ENCODE data around the gene GTF2IRD1. TPM values are rescaled to one million over a fixed set of nuclear protein-coding genes. Genes with fewer than 3 reads are reported as not detected.
"Not testable (repeated sequence)": the region's sequence is repeated elsewhere in the genome, so short reads cannot be mapped to it uniquely, and the experiment has no call there.

Gene GTF2IRD1
- total and polyA plus RNA-seq, 9 of the 15 experiments (the other 6 are each of a cell fraction or from before 2014, with no cell fraction given) = 9.1 to 30.2 (median 14.0) TPM

- H2AFZ ChIP-seq (ENCODE audit: low read depth, low read length) = no peak overlapping the region
- H4K20me1 ChIP-seq (replicated peaks; ENCODE audit: control insufficient read depth, insufficient read depth, low read length) = no peaks in the 10 kb centered on the region
- FAIRE-seq = no peak
- no peaks in the 10 kb centered on the region for H3K9me1 ChIP-seq (ENCODE audit: control insufficient read depth, insufficient read depth, low read length)
- no peak for DNase-seq (ENCODE audit: extremely low read depth in 1 of 4, low spot score in 3 of 4)
- H3K4me1 ChIP-seq (replicated peaks in 1 of 2; ENCODE audit: control insufficient read depth in 2 of 2, insufficient read depth in 2 of 2, low read length in 2 of 2) = no peaks in the 10 kb centered on the region
- no peak for ATAC-seq
- WGBS (ENCODE audit: insufficient coverage, low coverage, missing lambda C conversion rate) = 17% methylated on average over 12 of the region's 12 CpGs
- CTCF ChIA-PET (ENCODE audit: low intra/inter-chr PET ratio) = no interaction called here
- peaks cover 6 to 37% of the 10 kb centered on the region in 2 experiments; a peak in 3 of 5 replicates for H3K27me3 ChIP-seq (ENCODE audit: control insufficient read depth in 2 of 2, insufficient read depth in 2 of 2, low read length in 2 of 2)
- no peaks in the 10 kb centered on the region for H3K9me3 ChIP-seq (replicated peaks; ENCODE audit: control insufficient read depth, insufficient read depth, low read depth, low read length)
- TF ChIP-seq CLOCK (CRISPR knock-in tag; IDR thresholded peaks at IDR 0.05; ENCODE audit: borderline replicate concordance) (no peak), ZBTB7A (IDR thresholded peaks at IDR 0.05; ENCODE audit: borderline replicate concordance, control insufficient read depth, low read depth, low read length) (no peak), TEAD4 (IDR thresholded peaks at IDR 0.05; ENCODE audit: low read length) (no peak), TEAD4 (CRISPR knock-in tag; IDR thresholded peaks at IDR 0.05; ENCODE audit: borderline replicate concordance) (no peak), TCF7 (IDR thresholded peaks at IDR 0.05; ENCODE audit: borderline replicate concordance) (no peak), ZBTB26 (CRISPR knock-in tag; IDR thresholded peaks at IDR 0.05) (no peak), HDAC6 (IDR thresholded peaks at IDR 0.05; ENCODE audit: low read depth, low read length) (no peak)
- H3K9ac ChIP-seq (ENCODE audit: insufficient read depth in 1 of 2, low read depth in 2 of 2, low read length in 2 of 2) = peak overlapping the region in 1 of 2 experiments; percentile 3; a peak in 1 of 4 replicates
- H3K27ac ChIP-seq (ENCODE audit: extremely low read depth, low read depth, low read length) = no peak overlapping the region
- POLR2A ChIA-PET = interaction anchor here (0.6 kb wide), 1 partner anchor 40 kb away, joined by 3 read pairs; no protein-coding TSS in a partner anchor
- in situ Hi-C loops (cut with MboI) = no loop called here
- no peak overlapping the region for H3K4me3 ChIP-seq
- H3K79me2 ChIP-seq (ENCODE audit: control insufficient read depth, insufficient read depth, low read length) = no peaks in the 10 kb centered on the region
- intact Hi-C loops (cut with micrococcal nuclease) = no loop called here
- no peaks in the 10 kb centered on the region for H3K36me3 ChIP-seq (ENCODE audit: control insufficient read depth, insufficient read depth, low read length)
- no TSS peak for BruUV-seq (replicated peaks)
- H3K4me2 ChIP-seq (ENCODE audit: insufficient read depth, low read length) = no peak overlapping the region
Measured at GRCh38 chr7:74430961-74431466, 22.7 kb upstream of the GTF2IRD1 start.

- CTCF ChIA-PET (ENCODE audit: low intra/inter-chr PET ratio); H3K79me2 ChIP-seq (ENCODE audit: control insufficient read depth, insufficient read depth, low read length); H3K9me1 ChIP-seq (ENCODE audit: control insufficient read depth, insufficient read depth, low read length); in situ Hi-C loops (cut with MboI); intact Hi-C loops (cut with micrococcal nuclease); H3K9ac ChIP-seq (ENCODE audit: insufficient read depth in 1 of 2, low read depth in 2 of 2, low read length in 2 of 2); H3K27ac ChIP-seq (ENCODE audit: extremely low read depth, low read depth, low read length); H3K4me1 ChIP-seq (replicated peaks in 1 of 2; ENCODE audit: control insufficient read depth in 2 of 2, insufficient read depth in 2 of 2, low read length in 2 of 2); H3K4me3 ChIP-seq; H3K4me2 ChIP-seq (ENCODE audit: insufficient read depth, low read length); ATAC-seq; H3K9me3 ChIP-seq (replicated peaks; ENCODE audit: control insufficient read depth, insufficient read depth, low read depth, low read length); H3K36me3 ChIP-seq (ENCODE audit: control insufficient read depth, insufficient read depth, low read length); H4K20me1 ChIP-seq (replicated peaks; ENCODE audit: control insufficient read depth, insufficient read depth, low read length); H2AFZ ChIP-seq (ENCODE audit: low read depth, low read length); FAIRE-seq; POLR2A ChIA-PET; DNase-seq (ENCODE audit: extremely low read depth in 1 of 4, low spot score in 3 of 4); BruUV-seq (replicated peaks): not testable (repeated sequence)
- WGBS (ENCODE audit: insufficient coverage, low coverage, missing lambda C conversion rate) = 5% methylated on average over 1 of the region's 1 CpG
- peaks cover 6 to 32% of the 10 kb centered on the region in 2 experiments; a peak in 3 of 5 replicates for H3K27me3 ChIP-seq (ENCODE audit: control insufficient read depth in 2 of 2, insufficient read depth in 2 of 2, low read length in 2 of 2)
Measured at GRCh38 chr7:74437291-74437571, 16.5 kb upstream of the GTF2IRD1 start.
